Activated T-helper 1 cell treated with anti-CD3 and anti-CD28 coated beads, Interleukin-2, amount 50 U/mL, for 16 hours (primary cell): ENCODE results near the gene ZNF165.
"Not testable (repeated sequence)": the region's sequence is repeated elsewhere in the genome, so short reads cannot be mapped to it uniquely, and the experiment has no call there.

Experiments used
- DNase-seq, 2 donors: peaks; one replicate each; pipeline ENCODE4 v3.0.0-alpha.2; 2020; ENCODE audit warnings: low read depth in 1 of 2, low spot score in 1 of 2

ZNF165 gene

DNA sequence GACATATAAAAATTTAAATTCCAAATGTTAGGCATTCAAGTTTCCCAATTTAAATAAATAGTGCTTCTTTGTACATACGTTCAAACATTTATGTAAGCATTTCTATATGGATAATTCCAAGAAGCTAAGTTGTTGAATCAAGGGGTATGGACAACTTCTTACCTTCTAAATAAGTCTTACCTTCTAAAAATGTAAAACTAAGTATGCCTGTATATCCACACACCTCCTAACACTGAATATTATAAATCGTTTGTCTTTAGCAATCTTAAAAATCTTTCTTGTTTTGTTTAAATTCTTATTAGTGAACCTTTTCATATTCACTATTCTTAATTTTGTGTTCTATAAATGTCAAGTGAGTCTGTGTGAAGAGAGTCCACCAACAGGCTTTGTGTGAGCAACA lies 41.5 kb downstream of the ZNF165 start:
- no peak for DNase-seq

DNA sequence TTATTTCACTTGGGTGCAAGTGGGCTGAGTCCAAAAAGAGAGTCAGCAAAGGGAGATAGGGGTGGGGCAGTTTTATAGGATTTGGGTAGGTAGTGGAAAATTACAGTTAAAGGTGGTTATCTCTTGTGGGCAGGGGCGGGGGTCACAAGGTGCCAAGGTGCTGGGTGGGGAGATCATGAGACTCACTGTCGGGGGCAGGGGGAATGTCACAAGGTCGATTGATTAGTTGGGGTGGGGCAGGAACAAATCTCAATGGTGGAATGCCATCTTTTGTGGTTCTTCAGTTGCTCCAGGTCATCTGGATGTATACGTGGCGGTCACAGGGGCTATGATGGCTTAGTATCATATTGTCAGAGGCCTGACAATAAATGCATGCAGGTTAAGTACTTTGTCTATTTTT lies 41.9 kb downstream of the ZNF165 start:
- not testable (repeated sequence) for DNase-seq

DNA sequence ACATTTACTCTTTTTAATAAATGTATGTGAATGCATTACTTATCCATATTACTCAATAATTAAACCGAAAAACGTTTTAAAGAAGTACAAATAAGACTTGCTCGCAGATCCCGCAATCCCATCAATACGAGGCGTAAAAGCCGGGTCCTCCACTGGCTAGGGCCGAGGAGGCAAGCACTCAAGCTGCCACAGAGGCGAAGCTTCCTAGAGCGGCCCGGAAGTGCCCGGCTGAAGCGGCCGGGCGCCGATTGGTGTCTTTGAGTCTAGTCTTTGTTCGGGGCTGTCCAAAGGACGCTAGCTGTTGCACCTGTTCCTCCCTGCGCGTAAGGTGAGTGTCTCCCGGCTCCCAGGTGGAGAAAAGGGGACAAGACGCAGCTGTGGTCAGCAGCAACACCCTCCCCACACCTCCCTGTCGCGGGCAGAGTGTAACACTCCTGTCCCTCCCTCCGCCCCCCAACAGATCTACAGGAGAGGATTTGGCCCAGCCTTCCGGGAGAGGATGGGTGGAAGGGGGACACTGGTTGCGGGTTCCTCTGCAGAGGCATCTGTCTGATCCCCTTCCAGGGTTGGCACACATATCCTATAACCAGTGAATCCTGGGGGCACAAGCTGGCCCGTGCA lies 44.1 kb downstream of the ZNF165 start, which contains the start of gene ZSCAN16:
TSS of gene ZSCAN16 (plus strand) at position 260 of the 621 bp plus-strand sequence. CDS start 835 bp downstream, outside the sequence.
- DNase-seq, result peak; percentile 53 to 61

DNA sequence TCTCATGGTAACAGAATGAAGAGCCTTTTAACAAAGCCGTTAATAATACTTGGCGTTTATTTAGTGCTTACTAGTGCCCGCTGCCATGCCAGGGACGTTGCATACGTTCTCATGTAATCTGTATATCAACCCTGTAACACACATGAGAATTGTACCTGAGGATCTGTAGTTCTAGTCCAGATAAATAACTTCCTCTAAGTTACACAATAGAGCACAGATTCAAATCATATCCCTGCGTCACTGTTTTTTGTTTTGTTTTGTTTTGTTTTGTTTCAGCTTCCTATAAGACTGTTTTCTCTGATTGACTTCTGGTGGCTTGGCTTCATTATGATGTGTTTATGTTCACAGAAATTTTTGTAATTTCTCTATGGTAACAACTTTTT lies 44.6 kb downstream of the ZNF165 start:
- no peak for DNase-seq

GRCh38 chr6:28125401-28125800 lies 45.0 kb downstream of the ZNF165 start:
- DNase-seq, result no peak

DNA sequence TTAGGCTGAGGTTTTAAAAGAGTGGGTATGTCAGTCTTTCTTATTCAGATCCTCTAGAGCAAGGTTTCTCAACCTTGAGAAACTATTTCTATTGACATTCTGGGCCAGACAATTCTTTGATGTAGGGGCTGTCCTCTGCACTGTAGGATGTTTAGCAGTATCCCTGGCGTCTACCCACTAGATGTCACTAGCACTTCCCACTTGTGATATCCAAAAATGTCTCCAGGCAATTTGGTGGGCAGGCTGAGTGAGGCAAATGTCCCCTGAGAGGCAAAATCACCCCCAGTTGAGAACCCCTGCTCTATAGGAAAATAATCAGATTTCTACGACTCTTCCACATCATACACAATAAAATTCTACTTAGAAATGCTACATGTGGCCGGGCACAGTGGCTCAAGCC lies 53.6 kb downstream of the ZNF165 start:
- no peak for DNase-seq

DNA sequence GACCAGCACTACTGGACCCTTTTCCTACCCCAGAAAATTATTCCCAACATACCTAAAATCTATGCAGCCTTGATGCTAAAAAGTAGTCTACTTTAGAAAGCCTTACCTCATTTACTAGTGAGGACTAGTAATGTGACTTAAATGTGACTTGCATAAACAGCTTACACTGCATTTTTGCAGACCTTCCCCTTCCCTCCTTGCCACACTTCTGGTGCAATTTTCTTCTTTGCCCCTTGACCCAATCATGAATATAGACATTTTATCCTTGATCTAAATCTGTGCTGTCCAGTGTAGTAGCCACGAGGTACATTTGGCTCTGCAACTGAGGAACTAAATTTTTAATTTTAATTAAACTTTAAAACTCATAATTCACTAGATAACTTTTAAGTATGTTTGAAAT lies 54.3 kb downstream of the ZNF165 start:
- no peak for DNase-seq

- no peak for DNase-seq
These were observed 55.0 kb downstream of the ZNF165 start for GRCh38 chr6:28135393-28135792.

DNA sequence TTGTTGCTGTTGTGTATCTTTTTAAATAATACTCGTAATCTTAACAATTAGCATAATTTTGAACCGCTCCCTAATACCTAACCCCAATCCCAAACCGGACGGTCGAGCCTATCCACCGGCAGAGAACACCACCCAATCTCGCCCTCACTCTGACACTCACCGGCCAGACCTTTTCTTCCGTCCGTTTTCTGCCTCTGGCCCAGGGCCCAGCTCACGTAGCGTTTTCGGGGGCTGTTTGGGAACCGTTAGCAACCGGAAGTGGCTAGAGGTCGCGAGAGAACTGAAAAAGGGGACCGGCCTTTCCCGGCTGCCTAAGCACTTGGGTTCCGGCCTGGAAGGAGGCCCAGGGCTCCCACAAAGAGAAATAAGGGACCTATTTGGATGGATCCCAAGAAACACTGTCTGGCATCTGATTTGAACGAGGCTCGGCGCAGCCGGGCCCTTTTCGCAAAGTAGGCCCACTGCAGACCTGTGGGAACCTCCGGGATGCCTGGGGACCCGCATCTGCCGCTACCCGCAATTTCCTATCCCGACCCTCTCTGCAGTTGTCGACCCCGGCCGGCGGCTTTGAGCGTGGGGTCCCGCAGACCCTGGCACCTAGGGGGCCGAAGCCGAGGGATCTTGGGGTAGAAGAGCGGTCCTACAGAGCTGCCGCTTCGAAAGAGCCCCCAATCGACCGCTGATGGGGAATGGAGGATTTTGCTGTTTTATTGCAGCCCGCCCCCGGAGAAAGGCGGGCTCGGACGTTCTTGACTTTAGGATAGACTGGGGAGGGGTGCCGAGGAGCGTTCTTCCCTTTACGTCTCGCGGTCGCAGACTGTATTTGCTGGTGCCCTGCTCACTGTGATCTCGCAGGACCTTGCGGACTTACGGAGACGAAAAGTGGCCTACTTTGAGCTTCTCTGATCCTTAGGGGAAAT lies 56.5 kb downstream of the ZNF165 start:
- DNase-seq, result peak; percentile 47 to 60

- DNase-seq, result no peak
These were observed 57.2 kb downstream of the ZNF165 start for GRCh38 chr6:28137505-28137981.
